ENCODE data around the gene PRDM16. TPM values are rescaled to one million over a fixed set of nuclear protein-coding genes. Genes with fewer than 3 reads are reported as not detected.

PRDM16 gene
- total and polyA plus RNA-seq, 2 of the 4 experiments (the other 2 are of a cell fraction), result 0.02 TPM; not detected in 1

DNA sequence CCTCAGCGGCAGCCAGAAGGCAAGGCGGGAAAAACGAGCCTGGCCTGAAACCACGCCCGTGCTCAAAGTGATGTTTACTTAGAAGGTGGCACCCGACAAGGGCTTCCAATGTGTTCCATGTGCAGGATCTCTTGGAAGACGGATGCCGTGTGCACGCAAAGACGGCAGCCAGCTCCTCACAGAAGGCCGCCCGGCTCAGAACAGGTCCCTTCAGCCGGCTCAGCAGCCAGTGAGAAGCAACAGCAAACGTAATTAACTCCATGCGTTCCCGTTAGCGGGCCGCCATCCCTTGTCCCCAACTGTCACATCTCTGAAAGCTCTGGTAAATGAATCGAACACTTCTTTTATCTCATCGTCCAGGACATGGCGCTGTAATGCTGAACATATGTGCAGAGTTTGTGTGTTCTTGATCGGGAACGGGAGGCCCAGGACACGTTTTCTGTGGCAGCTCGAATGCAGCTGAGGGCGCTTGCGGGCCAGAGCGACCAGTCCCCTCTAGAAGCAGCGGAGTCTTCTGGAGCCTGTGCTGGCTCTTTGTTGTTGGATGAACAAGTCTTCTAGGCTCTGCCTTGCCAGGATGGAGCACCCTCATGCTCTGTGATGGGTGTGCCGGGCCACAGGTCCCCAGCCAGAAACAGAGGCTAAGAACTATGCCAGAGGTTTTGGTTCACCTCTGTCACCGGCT is 290.9 kb downstream of the PRDM16 start:
- CTCF ChIA-PET, result no interaction called here

More for the DNA sequence above, 290.9 kb downstream of the PRDM16 start:
- Histone ChIP-seq H4K91ac (ENCODE audit: insufficient read depth, low read depth, low read length) (no peak overlapping the region), H3K4me2 (ENCODE audit: low read depth, low read length) (no peak overlapping the region), H3K23ac (ENCODE audit: low read depth, low read length) (no peak overlapping the region), H3K27me3 (ENCODE audit: control insufficient read depth, insufficient read depth, low read length) (peaks cover 24% of the 10 kb centered on the region), H3K27ac (ENCODE audit: insufficient read depth, low read length) (no peak overlapping the region), H2AK9ac (replicated peaks; ENCODE audit: low read depth, low read length, poor library complexity) (no peak overlapping the region), H2AFZ (replicated peaks; ENCODE audit: low read length, poor library complexity) (no peak overlapping the region), H3K9me3 (ENCODE audit: control insufficient read depth, insufficient read depth, low read length) (no peaks in the 10 kb centered on the region; the same call in 1 of the 2 replicates), H4K8ac (ENCODE audit: low read depth in 2 of 2, low read length in 2 of 2) (no peak overlapping the region), H3K9ac (ENCODE audit: low read depth, low read length) (no peak overlapping the region), H3K18ac (ENCODE audit: low read depth, low read length) (no peak overlapping the region), H3K36me3 (ENCODE audit: control insufficient read depth, insufficient read depth, low read length) (no peaks in the 10 kb centered on the region), H2BK15ac (ENCODE audit: low read depth, low read length) (no peak overlapping the region), H3K4me3 (ENCODE audit: insufficient read depth, low read depth, low read length) (no peak overlapping the region), H3K9me1 (ENCODE audit: insufficient read depth, low read length) (no peaks in the 10 kb centered on the region), H4K5ac (ENCODE audit: low read depth, low read length) (no peak overlapping the region), H4K20me1 (ENCODE audit: insufficient read depth, low read length) (no peaks in the 10 kb centered on the region), H3K14ac (replicated peaks; ENCODE audit: low read depth, low read length) (no peak overlapping the region), H3K4me1 (ENCODE audit: control insufficient read depth, insufficient read depth, low read length) (no peaks in the 10 kb centered on the region), H3K56ac (ENCODE audit: extremely low read depth, insufficient read depth, low read length) (no peak overlapping the region), H2BK20ac (ENCODE audit: low read depth, low read length) (no peak overlapping the region), H2AK5ac (ENCODE audit: low read depth, low read length) (no peak overlapping the region), H2BK120ac (ENCODE audit: low read depth, low read length) (no peak overlapping the region), H3K4ac (ENCODE audit: low read depth, low read length) (no peak overlapping the region), H2BK5ac (ENCODE audit: low read depth, low read length, poor library complexity, severe bottlenecking) (no peak overlapping the region), H3K79me1 (ENCODE audit: low read depth in 1 of 2, low read length in 2 of 2) (no peaks in the 10 kb centered on the region)
- intact Hi-C loops (cut with micrococcal nuclease), result no loop called here
- DNase-seq (no peak), ATAC-seq (ENCODE audit: low read depth) (no peak)
- in situ Hi-C loops (cut with MboI; ENCODE audit: low sequenced_read_pairs), result no loop called here
- TF ChIP-seq, protein P1, sequence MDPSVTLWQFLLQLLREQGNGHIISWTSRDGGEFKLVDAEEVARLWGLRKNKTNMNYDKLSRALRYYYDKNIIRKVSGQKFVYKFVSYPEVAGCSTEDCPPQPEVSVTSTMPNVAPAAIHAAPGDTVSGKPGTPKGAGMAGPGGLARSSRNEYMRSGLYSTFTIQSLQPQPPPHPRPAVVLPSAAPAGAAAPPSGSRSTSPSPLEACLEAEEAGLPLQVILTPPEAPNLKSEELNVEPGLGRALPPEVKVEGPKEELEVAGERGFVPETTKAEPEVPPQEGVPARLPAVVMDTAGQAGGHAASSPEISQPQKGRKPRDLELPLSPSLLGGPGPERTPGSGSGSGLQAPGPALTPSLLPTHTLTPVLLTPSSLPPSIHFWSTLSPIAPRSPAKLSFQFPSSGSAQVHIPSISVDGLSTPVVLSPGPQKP (IDR thresholded peaks at IDR 0.05; ENCODE audit: borderline replicate concordance, low read depth, low read length), result no peak
- TF ChIP-seq FOS (IDR thresholded peaks at IDR 0.05; ENCODE audit: low read depth, low read length) (no peak), RCOR1 (IDR thresholded peaks at IDR 0.05; ENCODE audit: insufficient replicate concordance, low read length) (no peak), CHD1 (IDR thresholded peaks at IDR 0.05; ENCODE audit: low read depth, low read length) (no peak), NFE2L2 (IDR thresholded peaks at IDR 0.05; ENCODE audit: low read depth, low read length) (no peak), MXI1 (IDR thresholded peaks at IDR 0.05; ENCODE audit: borderline replicate concordance, low read depth, low read length) (no peak), MAZ (IDR thresholded peaks at IDR 0.05; ENCODE audit: borderline replicate concordance, low read depth, low read length) (no peak), SMC3 (IDR thresholded peaks at IDR 0.05; ENCODE audit: low read depth, low read length) (no peak), RFX5 (IDR thresholded peaks at IDR 0.05; ENCODE audit: low read depth, low read length) (no peak), RAD21 (IDR thresholded peaks at IDR 0.05; ENCODE audit: low read length) (no peak), CEBPB (IDR thresholded peaks at IDR 0.05; ENCODE audit: low read depth, low read length) (no peak), MAFK (IDR thresholded peaks at IDR 0.05; ENCODE audit: low read depth, low read length) (no peak)
- POLR2A ChIA-PET (ENCODE audit: unreplicated experiment), result no interaction called here
- no TSS peak for BruUV-seq (replicated peaks)
- 39% methylated on average over 20 of the region's 31 CpGs; no CpG with 5 or more reads in 1 of the 2 experiments for WGBS, 2 experiments (ENCODE audit: extremely low coverage in 2 of 2, insufficient read length in 1 of 2)
- dilution Hi-C loops (cut with HindIII; ENCODE audit: low sequenced_read_pairs, unreplicated experiment), result no loop called here
